ENCODE measurements around the gene COL17A1.

The COL17A1 gene

GRCh38 chr10:104052431-104052830, 33.2 kb downstream of the COL17A1 start:
- DNase-seq (ENCODE audit: low spot score) = no peak

DNA sequence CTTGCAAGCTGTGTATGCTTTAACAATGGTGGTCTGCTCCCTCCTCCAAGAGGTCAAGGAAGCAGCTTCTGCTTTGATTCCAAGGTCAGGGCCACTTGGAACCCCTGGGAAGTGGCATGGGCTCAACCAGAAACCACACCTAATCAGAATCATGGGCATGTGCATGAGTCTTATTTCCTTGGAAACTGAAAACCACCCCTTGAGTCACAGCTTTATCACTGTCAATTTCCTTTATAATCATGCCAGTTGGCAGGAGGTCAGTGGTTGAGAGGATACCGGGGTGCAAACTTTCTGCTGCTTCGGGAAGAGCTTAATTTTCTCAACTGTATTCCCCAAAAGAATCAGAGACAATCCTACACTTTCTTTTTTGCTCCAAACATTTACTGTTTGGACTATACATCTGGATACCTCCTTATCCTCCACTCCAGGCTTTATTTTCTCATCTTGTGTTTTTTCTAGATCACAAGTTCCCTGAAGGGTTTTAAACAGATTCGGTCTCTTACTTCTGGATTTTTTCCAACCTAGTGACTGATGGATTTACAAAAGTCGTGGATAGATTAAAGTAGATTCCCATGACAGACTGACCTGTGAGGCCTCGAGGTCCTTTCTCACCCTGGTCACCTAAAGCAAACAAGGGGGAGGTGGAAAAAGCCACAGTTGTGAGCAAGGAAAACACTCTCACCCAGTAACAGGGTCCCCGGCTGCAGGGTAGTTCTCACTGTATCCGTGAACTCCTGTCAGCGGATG, 36.0 kb downstream of the COL17A1 start:
- DNase-seq (ENCODE audit: low spot score) = no peak

GRCh38 chr10:104046651-104047050, 39.0 kb downstream of the COL17A1 start:
- DNase-seq (ENCODE audit: low spot score) = no peak

GRCh38 chr10:104045151-104046089, 40.3 kb downstream of the COL17A1 start:
- DNase-seq (ENCODE audit: low spot score) = peak; percentile 85

DNA sequence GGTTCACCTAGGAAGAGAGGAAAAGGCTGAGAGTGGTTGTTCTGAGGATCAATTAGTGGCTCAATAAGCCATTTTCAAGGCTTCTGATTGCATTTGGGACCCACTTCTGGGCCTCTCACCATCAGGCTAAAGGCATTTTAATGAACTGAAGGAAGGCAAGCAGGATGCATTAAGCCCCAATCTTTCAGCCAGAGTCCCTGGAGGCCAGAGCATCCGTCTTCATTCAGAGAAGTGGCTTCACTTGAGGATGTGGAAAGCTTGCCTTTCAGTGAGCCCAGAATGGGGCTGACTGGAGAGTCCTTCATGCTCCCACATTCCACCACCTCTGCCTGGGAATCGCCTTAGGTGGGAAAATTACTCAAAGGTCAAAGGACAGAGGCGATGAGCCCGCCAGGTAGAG, 41.8 kb downstream of the COL17A1 start:
- DNase-seq (ENCODE audit: low spot score) = no peak

- no peak for DNase-seq (ENCODE audit: low spot score)
Observed at GRCh38 chr10:104043185-104043830, 42.4 kb downstream of the COL17A1 start.

- no peak for DNase-seq (ENCODE audit: low spot score)
Observed at GRCh38 chr10:104041891-104042535, 43.7 kb downstream of the COL17A1 start.

DNA sequence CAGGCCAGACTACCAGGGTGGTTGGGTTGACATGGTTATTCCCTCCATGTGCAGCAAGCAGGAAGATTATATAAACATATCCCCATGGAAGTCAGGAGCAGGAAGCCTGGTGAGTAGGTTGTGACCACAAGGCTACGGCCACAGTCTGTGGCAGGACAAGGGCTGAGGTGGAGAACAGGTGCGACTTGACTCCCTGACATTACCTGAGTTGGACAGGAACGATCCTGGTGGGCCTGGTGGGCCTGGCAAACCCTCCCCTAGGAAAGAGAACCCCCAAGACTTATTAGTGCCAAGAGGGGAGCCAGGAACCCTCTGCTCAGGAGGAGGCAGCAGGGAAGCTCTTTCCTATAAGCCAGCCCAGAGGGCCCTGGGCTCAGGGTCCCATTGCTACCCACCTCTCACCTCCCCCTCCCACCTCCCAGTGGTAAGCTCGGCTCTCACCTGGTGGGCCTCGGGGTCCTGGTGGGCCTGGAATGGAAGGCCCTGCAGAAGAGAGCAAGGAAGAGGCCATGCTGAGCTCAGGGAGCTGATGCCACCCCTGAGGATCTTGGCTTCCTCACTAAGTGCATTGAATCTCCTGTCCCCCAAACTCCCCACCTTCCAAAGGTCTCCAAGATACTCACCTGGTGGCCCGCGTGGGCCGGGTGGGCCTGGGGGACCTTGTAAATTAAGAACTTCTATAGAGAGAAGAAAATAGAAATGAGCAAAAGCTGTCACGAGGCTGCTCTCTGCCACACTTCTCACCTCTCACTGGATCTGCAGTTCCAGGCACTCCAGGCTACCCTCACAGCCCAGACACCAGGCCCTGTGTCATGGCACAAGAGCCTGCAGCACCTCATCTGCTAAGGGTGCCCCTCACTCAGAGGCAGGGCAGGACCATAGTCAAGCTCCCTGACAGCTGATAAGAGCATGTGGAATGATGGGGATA, 44.6 kb downstream of the COL17A1 start:
- DNase-seq (ENCODE audit: low spot score) = no peak

DNA sequence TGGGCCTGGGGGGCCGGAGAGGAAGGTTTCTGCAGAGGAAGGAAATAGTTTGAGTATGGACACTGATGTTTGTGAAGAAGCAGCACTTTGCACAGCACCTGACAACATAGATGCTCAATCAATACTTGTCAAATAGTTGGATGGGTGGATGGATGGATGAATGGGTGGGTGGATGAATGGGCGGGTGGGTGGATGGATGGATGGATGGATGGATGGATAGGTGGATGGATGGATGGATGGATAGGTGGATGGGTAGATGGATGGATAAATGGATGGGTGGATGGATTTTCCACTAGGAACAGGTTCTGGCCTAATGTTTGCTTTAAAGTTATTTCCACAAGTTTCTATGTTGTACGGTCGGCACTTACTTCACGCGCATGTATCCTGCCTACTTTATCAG, 45.3 kb downstream of the COL17A1 start:
- no peak for DNase-seq (ENCODE audit: low spot score)

DNA sequence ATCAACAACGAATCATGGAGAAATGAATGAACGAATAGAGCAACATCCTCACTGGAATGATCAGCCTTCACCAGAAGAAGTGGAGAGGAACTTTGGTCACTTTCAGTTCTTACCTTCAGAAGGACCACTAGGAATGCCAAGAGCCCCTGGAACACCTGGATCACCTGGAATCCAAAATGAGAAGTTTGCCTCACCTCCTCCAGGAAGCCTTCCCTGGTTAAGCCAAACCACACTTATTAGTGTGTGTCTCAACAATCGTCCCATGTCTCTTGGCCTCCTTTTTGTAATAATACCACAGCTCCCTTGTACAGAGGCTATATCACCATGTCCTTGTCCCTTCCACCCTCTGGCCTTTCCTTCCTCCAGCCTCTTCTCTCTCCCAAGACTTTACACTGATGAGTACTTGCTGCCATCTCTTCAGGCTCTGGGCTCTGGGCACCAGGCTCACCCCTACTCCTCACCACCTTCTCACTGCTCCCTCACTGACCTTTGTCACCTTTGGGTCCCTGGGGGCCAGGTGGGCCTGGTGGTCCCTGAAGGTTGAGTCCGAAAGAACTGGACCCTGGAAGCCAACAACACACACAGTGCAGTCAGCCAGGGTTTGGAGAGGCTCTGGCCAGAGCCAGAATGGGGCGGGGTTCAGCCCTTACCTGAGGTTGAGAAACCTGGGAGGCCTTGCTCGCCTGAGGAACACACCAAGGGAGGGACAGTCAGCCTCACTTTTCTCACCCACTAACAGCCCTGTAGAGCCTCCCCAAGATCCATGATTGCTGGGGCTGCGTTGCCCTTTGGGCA, 46.5 kb downstream of the COL17A1 start:
- DNase-seq (ENCODE audit: low spot score) = no peak

DNA sequence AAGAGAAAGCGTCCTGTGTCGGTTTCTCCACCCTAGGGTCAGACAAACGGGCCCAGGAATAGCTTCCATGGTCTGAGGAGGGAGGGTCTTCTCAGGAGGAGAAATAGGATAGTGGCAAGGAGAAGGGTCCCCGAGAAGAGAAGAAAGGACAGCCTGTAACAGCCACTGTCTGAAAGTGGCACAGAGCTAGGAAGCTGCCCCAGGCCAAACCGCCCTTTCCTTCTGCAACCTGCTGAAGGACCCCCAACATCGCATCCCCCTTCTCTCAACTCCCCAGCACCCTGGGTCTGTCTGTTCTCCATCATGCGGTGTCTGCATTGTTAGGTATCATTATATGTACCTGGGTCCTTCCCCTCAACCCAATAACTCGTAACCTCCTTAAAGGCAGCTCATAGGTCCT, 47.1 kb downstream of the COL17A1 start:
- DNase-seq (ENCODE audit: low spot score) = no peak

DNA sequence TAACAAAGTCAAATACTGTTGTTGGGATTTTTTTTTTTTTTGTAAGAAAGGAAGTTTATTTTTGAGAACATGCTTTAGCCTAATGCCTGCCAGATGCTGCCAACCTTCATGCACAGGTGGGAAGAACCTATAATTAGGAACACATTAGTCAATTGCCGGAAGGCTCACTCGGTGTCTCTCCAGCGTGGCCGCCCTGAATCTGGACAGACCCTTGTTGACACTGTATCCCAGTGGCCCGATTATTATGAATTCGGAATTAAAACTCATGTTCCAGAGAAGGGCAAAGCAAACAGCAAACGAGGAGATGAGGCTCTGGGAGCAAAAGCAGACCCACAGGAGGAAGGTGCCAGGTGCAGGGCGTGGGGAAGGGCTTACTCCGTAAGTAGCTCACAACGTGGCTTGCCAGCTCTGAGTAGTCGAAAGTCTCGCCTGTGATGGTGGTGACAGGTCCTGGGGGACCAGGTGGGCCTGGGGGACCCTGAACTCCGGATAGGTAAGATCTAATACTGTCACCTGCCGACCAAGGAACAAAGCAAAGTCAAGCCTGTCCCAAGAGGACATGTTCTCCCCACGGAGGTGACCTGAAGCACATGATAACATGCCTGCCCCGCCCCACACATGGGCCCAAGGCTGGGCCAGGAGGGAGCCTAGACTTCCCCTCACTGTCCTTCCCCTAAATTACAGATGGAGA, 48.3 kb downstream of the COL17A1 start:
- no peak for DNase-seq (ENCODE audit: low spot score)

GRCh38 chr10:104036518-104037260, 49.0 kb downstream of the COL17A1 start:
- DNase-seq (ENCODE audit: low spot score) = no peak

- DNase-seq (ENCODE audit: low spot score) = no peak
Observed at GRCh38 chr10:104036069-104036384, 49.7 kb downstream of the COL17A1 start.

DNA sequence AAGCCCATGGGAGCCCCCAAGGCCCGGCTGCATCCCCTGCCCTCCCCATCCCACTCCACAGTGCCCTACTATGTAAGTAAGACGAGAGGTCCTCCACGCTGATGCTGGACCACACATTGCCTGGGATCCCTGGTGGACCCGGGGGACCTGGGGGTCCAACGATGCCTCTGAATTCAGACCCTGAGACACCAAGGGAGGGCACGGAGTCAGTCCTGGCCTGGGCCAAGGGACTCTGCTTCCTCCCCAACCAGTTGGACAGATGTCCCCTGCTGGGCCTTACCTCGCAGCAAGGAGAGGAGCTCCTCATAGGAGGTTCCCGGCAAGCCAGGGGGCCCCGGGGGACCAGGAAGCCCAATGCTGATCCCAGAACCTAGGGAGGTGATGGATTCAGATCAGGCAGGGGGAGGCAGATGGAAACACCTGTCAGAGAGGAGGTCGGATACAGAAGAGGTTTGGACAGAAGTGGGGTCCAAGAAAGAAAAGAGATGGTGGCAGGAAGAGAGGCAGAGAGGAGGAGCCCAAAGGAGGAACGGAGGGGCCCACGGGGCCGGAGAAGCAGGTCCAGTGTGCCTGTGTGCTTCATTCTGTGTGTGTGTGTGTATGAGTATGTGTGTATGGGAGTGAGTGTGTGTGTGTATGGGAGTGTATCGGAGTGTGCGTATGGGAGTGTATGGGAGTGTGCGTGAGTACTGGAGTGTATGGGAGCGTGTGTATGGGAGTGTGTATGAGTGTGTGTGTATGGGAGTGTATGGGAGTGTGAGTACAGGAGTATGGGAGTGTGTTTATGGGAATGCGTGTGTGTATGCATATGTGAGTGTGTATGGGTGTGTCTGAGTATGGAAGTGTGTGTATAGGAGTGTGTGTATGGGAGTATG, 50.2 kb downstream of the COL17A1 start:
- no peak for DNase-seq (ENCODE audit: low spot score)

- no peak for DNase-seq (ENCODE audit: low spot score)
Observed at GRCh38 chr10:104034401-104035193, 51.1 kb downstream of the COL17A1 start.

- DNase-seq (ENCODE audit: low spot score) = no peak
Observed at GRCh38 chr10:104033966-104034365, 51.7 kb downstream of the COL17A1 start.
